Kidney epithelial cell (primary cell): Measurements from ENCODE around the gene ESRRA. TPM values are rescaled to one million over a fixed set of nuclear protein-coding genes. Genes with fewer than 3 reads are reported as not detected.
"Not testable (repeated sequence)": the region's sequence is repeated elsewhere in the genome, so short reads cannot be mapped to it uniquely, and the experiment has no call there.

ENCODE experiments used
- DNase-seq: peaks from one replicate; pipeline ENCODE4 v3.0.0-alpha.2; 2010; ENCODE audit warnings: low read depth
- H3K27me3 ChIP-seq: 2 replicates; pipeline ENCODE4 v1.6.0; 2011; ENCODE audit warnings: low read length; ENCODE audit not compliant: control insufficient read depth, insufficient read depth
- H3K36me3 ChIP-seq: 2 replicates; pipeline ENCODE4 v1.5.1; 2011; ENCODE audit warnings: low read length; ENCODE audit not compliant: control insufficient read depth, insufficient read depth
- H3K4me3 ChIP-seq: 2 replicates; pipeline ENCODE4 v1.5.1; 2011; ENCODE audit warnings: low read depth, mild to moderate bottlenecking, control low read depth, low read length
- CTCF ChIP-seq: IDR thresholded peaks from 2 replicates; pipeline ENCODE4 v1.5.1; 2011; ENCODE audit warnings: mild to moderate bottlenecking, moderate library complexity, low read length, control low read depth, inconsistent platforms; ENCODE audit not compliant: insufficient read depth, poor library complexity, severe bottlenecking
- total RNA-seq: library from RNA; depleted of rRNA; stranded (reverse); fragments of >200 nt; gene quantifications from 2 replicates; pipeline ENCODE4 v1.2.3, GENCODE V29; 2015

ESRRA gene
- total RNA-seq, 1 donor from 2014 or later, result 54.3 TPM

- Histone ChIP-seq H3K4me3 (no peak overlapping the region), H3K27me3 (no peaks in the 10 kb centered on the region), H3K36me3 (peaks cover 4% of the 10 kb centered on the region)
- DNase-seq, result no peak
- no peak for TF ChIP-seq CTCF
Observed at GRCh38 chr11:64314805-64315561, 9.7 kb downstream of the ESRRA start.

GRCh38 chr11:64315667-64316526 lies 10.6 kb downstream of the ESRRA start:
- not testable (repeated sequence) for DNase-seq, H3K27me3 ChIP-seq, H3K36me3 ChIP-seq, H3K4me3 ChIP-seq

GRCh38 chr11:64316672-64317324 lies 11.5 kb downstream of the ESRRA start:
- H3K36me3 ChIP-seq, result peaks cover 4% of the 10 kb centered on the region
- DNase-seq, result no peak
- H3K4me3 ChIP-seq, result peak overlapping the region; percentile 71
- TF ChIP-seq CTCF, result peak; percentile 29
- no peaks in the 10 kb centered on the region for H3K27me3 ChIP-seq

- peaks cover 7% of the 10 kb centered on the region for H3K36me3 ChIP-seq
- no peaks in the 10 kb centered on the region for H3K27me3 ChIP-seq
- TF ChIP-seq CTCF, result no peak
- DNase-seq, result peak; percentile 100
- peak within 1 kb of the TSS; percentile 71 for H3K4me3 ChIP-seq
Observed at GRCh38 chr11:64317325-64317960, 12.1 kb downstream of the ESRRA start, which contains the start of gene TRMT112. TSS of gene TRMT112 (minus strand) at chr11:64317559. CDS start at chr11:64317526, 33 bp downstream.

- DNase-seq, result peak; percentile 83
- no peaks in the 10 kb centered on the region for H3K27me3 ChIP-seq
- peak within 1 kb of the TSS; percentile 71 for H3K4me3 ChIP-seq
- no peak for TF ChIP-seq CTCF
- peaks cover 7% of the 10 kb centered on the region for H3K36me3 ChIP-seq
Observed at GRCh38 chr11:64317961-64318765, 12.8 kb downstream of the ESRRA start, which contains the start of gene PRDX5. TSS of gene PRDX5 (plus strand) at chr11:64318121. CDS start at chr11:64318216, 95 bp downstream.
